Liver (tissue), 9 donors: ENCODE data around the gene SLC9A8. TPM values are rescaled to one million over a fixed set of nuclear protein-coding genes. Genes with fewer than 3 reads are reported as not detected.

ENCODE experiments used
- DNase-seq: peaks from one replicate; pipeline ENCODE4 v3.0.0-alpha.2; 2017; ENCODE audit warnings: low spot score
- H3K27ac ChIP-seq, 2 donors: one replicate each; pipeline ENCODE4 v1.7.0; 2013; ENCODE audit warnings: inconsistent platforms in 2 of 2, low read length in 2 of 2, control low read depth in 1 of 2, low read depth in 1 of 2, mild to moderate bottlenecking in 1 of 2
- H3K27me3 ChIP-seq, 4 donors: one replicate each; pipeline versions ENCODE4 v1.6.1 to v1.7.0; 2013; ENCODE audit warnings: low read length in 3 of 4, inconsistent platforms in 1 of 4, mild to moderate bottlenecking in 1 of 4, moderate library complexity in 1 of 4; ENCODE audit not compliant: control insufficient read depth in 4 of 4, insufficient read depth in 4 of 4
- H3K36me3 ChIP-seq, 4 donors: one replicate each; pipeline versions ENCODE4 v1.6.1 to v1.7.0; 2013; ENCODE audit warnings: low read length in 3 of 4, mild to moderate bottlenecking in 3 of 4, low read depth in 1 of 4, moderate library complexity in 1 of 4; ENCODE audit not compliant: control insufficient read depth in 4 of 4, insufficient read depth in 3 of 4
- H3K4me1 ChIP-seq, 4 donors: one replicate each; pipeline versions ENCODE4 v1.6.1 to v1.7.0; 2013; ENCODE audit warnings: low read length in 3 of 4, mild to moderate bottlenecking in 3 of 4, moderate library complexity in 1 of 4; ENCODE audit not compliant: control insufficient read depth in 4 of 4, insufficient read depth in 4 of 4
- H3K4me3 ChIP-seq, 3 donors: one replicate each; pipeline versions ENCODE4 v1.6.1 to v1.7.0; 2013; ENCODE audit warnings: low read length in 3 of 3, control low read depth in 1 of 3, low read depth in 1 of 3, mild to moderate bottlenecking in 1 of 3
- H3K9ac ChIP-seq, 2 donors: one replicate each; pipeline ENCODE4 v1.7.0; 2013; ENCODE audit warnings: low read length in 2 of 2, mild to moderate bottlenecking in 2 of 2, moderate library complexity in 2 of 2, control low read depth in 1 of 2, low read depth in 1 of 2
- H3K9me3 ChIP-seq, 4 donors: one replicate each; pipeline versions ENCODE4 v1.6.1 to v1.7.0; 2013; ENCODE audit warnings: low read length in 3 of 4; ENCODE audit not compliant: control insufficient read depth in 4 of 4
- CTCF ChIP-seq: fragments of 150-350 bp; IDR thresholded peaks from 2 replicates; pipeline ENCODE4 v1.5.1; 2017; ENCODE audit warnings: improper control_type of control experiment, low read depth, low read length; ENCODE audit not compliant: missing input control
- EGR1 ChIP-seq, 2 donors: IDR thresholded peaks; 2 replicates each; pipeline ENCODE4 v1.6.1; 2016 to 2018; ENCODE audit warnings: antibody characterized with exemption in 2 of 2, low read depth in 2 of 2
- FOXA1 ChIP-seq: IDR thresholded peaks from 2 replicates; pipeline ENCODE4 v1.6.1; 2016; ENCODE audit warnings: antibody characterized with exemption
- FOXA2 ChIP-seq: IDR thresholded peaks from 2 replicates; pipeline ENCODE4 v1.6.1; 2016; ENCODE audit warnings: antibody characterized with exemption
- GABPA ChIP-seq, 2 donors: IDR thresholded peaks in 1 of 2; conservative IDR thresholded peaks in 1 of 2; 2 replicates each; pipeline ENCODE4 v1.6.1; 2016; ENCODE audit warnings: antibody characterized with exemption in 2 of 2, mild to moderate bottlenecking in 1 of 2, moderate library complexity in 1 of 2
- HNF4A ChIP-seq, 2 donors: conservative IDR thresholded peaks; 2 replicates each; pipeline ENCODE4 v1.6.1; 2016; ENCODE audit warnings: antibody characterized with exemption in 2 of 2, mild to moderate bottlenecking in 2 of 2
- HNF4G ChIP-seq: IDR thresholded peaks from 2 replicates; pipeline ENCODE4 v1.6.1; 2016; ENCODE audit warnings: antibody characterized with exemption
- JUND ChIP-seq, 2 donors: IDR thresholded peaks; 2 replicates each; pipeline ENCODE4 v1.6.1; 2016; ENCODE audit warnings: antibody characterized with exemption in 2 of 2
- NR2F2 ChIP-seq: IDR thresholded peaks from 2 replicates; pipeline ENCODE4 v1.6.1; 2016; ENCODE audit warnings: antibody characterized with exemption
- RAD21 ChIP-seq, 2 donors: IDR thresholded peaks; 2 replicates each; pipeline ENCODE4 v1.6.1; 2016; ENCODE audit warnings: antibody characterized with exemption in 2 of 2, mild to moderate bottlenecking in 2 of 2
- RXRA ChIP-seq, 2 donors: IDR thresholded peaks; 2 replicates each; pipeline ENCODE4 v1.6.1; 2017 to 2018; ENCODE audit warnings: antibody characterized with exemption in 2 of 2, mild to moderate bottlenecking in 1 of 2
- SP1 ChIP-seq: IDR thresholded peaks from 2 replicates; pipeline ENCODE4 v1.6.1; 2018; ENCODE audit warnings: antibody characterized with exemption, mild to moderate bottlenecking
- TAF1 ChIP-seq: conservative IDR thresholded peaks from 2 replicates; pipeline ENCODE4 v1.6.1; 2016; ENCODE audit warnings: antibody characterized with exemption, mild to moderate bottlenecking
- YY1 ChIP-seq: IDR thresholded peaks from 2 replicates; pipeline ENCODE4 v1.6.1; 2016; ENCODE audit warnings: antibody characterized with exemption, mild to moderate bottlenecking
- ZBTB33 ChIP-seq: IDR thresholded peaks from 2 replicates; pipeline ENCODE4 v1.6.1; 2016; ENCODE audit warnings: antibody characterized with exemption
- WGBS: extraction: QIAGEN DNeasy Blood & Tissue Kit; methylation state at CpG from one replicate; pipeline ENCODE4 v1.1.7; 2013; 5-methylcytosine and 5-hydroxymethylcytosine counted together
- polyA plus RNA-seq, 2 donors: library from polyadenylated mRNA; stranded (reverse) in 1 of 2; unstranded in 1 of 2; fragments of 200-250 nt in 1 of 2; fragments of >200 nt in 1 of 2; fragmentation: Nextera tagmentation in 1 of 2; extraction: Ambion mirVana in 1 of 2; gene quantifications; one replicate each; pipeline versions ENCODE4 v1.2.1 to v1.2.3, GENCODE V29; 2013 to 2015
- total RNA-seq, 2 donors: library from RNA; depleted of rRNA; stranded (reverse); fragments of >200 nt; gene quantifications; one replicate each; pipeline ENCODE4 v1.2.3, GENCODE V29; 2014
- TF ChIP-seq, protein P1 (sequence below): IDR thresholded peaks from 2 replicates; pipeline ENCODE4 v1.6.1; 2016; ENCODE audit warnings: antibody characterized with exemption, mild to moderate bottlenecking
- TF ChIP-seq, protein P2 (sequence below): IDR thresholded peaks from 2 replicates; pipeline ENCODE4 v1.6.1; 2016; ENCODE audit warnings: antibody characterized with exemption
- TF ChIP-seq, protein P3 (sequence below): IDR thresholded peaks from 2 replicates; pipeline ENCODE4 v1.6.1; 2016; ENCODE audit warnings: antibody characterized with exemption
- donor health status: healthy.
- donor health status: healthy.
- donor health status: healthy.
- donor health status: healthy.
- donor health status: healthy.

Gene SLC9A8
- total and polyA plus RNA-seq, 4 donors, result 4.0 to 9.5 (median 8.6) TPM

DNA sequence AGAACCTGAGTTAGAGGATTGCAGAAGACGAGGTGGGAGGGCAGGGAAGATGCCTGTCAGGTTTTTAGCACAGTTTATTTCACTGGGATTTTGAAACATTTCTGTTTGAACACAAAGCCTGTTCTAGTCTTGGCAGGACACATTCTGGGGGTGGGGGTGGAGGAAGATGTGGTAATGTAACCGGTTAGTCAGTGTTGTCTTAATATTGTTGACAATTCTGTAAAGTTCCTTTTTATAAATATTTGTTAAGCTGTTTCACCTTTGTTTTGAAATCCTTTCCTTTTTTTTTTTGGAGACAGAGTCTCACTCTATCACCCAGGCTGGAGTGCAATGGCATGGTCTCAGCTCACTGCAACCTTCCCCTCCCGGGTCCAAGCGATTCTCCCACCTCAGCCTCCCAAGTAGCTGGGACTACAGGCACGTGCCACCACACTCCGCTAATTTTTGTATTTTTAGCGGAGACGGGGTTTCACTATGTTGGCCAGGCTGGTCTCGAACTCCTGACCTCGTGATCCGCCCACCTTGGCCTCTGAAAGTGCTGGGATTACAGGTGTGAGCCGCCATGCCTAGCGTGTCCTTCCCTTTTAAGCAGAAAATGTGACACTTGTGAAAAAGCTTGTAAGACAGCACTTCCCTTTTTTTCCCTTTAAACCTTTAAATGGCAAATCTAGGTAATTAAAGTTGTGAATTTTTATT is 20.2 kb downstream of the SLC9A8 start (continued):
- TF ChIP-seq, protein P1, sequence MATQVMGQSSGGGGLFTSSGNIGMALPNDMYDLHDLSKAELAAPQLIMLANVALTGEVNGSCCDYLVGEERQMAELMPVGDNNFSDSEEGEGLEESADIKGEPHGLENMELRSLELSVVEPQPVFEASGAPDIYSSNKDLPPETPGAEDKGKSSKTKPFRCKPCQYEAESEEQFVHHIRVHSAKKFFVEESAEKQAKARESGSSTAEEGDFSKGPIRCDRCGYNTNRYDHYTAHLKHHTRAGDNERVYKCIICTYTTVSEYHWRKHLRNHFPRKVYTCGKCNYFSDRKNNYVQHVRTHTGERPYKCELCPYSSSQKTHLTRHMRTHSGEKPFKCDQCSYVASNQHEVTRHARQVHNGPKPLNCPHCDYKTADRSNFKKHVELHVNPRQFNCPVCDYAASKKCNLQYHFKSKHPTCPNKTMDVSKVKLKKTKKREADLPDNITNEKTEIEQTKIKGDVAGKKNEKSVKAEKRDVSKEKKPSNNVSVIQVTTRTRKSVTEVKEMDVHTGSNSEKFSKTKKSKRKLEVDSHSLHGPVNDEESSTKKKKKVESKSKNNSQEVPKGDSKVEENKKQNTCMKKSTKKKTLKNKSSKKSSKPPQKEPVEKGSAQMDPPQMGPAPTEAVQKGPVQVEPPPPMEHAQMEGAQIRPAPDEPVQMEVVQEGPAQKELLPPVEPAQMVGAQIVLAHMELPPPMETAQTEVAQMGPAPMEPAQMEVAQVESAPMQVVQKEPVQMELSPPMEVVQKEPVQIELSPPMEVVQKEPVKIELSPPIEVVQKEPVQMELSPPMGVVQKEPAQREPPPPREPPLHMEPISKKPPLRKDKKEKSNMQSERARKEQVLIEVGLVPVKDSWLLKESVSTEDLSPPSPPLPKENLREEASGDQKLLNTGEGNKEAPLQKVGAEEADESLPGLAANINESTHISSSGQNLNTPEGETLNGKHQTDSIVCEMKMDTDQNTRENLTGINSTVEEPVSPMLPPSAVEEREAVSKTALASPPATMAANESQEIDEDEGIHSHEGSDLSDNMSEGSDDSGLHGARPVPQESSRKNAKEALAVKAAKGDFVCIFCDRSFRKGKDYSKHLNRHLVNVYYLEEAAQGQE, result peak; percentile 62
- peak in 1 of 2 donors; percentile 56 for TF ChIP-seq GABPA (IDR thresholded peaks at IDR 0.05 in 1 of 2, conservative IDR thresholded peaks at IDR 0.05 in 1 of 2)

GRCh38 chr20:49833483-49833882 is 20.9 kb downstream of the SLC9A8 start:
- Histone ChIP-seq H3K9ac (no peak overlapping the region), H3K27ac (peak overlapping the region; percentile 49 to 88), H3K4me3 (no peak overlapping the region), H3K9me3 (no peaks in the 10 kb centered on the region), H3K36me3 (peaks cover 0 to 4% (median under 1%) of the 10 kb centered on the region in 4 donors), H3K4me1 (peaks cover 9 to 21% (median 18%) of the 10 kb centered on the region in 4 donors), H3K27me3 (no peaks in the 10 kb centered on the region)
- TF ChIP-seq FOXA1 (no peak), TAF1 (no peak), JUND (IDR thresholded peaks at IDR 0.05) (no peak), HNF4G (no peak), EGR1 (IDR thresholded peaks at IDR 0.05; ENCODE audit: low read depth in 2 of 2) (no peak), ZBTB33 (no peak), GABPA (IDR thresholded peaks at IDR 0.05 in 1 of 2, conservative IDR thresholded peaks at IDR 0.05 in 1 of 2) (no peak), RAD21 (IDR thresholded peaks at IDR 0.05) (no peak), FOXA2 (no peak), YY1 (no peak), CTCF (no peak), SP1 (no peak), HNF4A (conservative IDR thresholded peaks at IDR 0.05) (no peak), RXRA (IDR thresholded peaks at IDR 0.05) (no peak), NR2F2 (no peak)
- TF ChIP-seq, protein P1, result no peak
- TF ChIP-seq, protein P2, sequence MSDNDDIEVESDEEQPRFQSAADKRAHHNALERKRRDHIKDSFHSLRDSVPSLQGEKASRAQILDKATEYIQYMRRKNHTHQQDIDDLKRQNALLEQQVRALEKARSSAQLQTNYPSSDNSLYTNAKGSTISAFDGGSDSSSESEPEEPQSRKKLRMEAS, result no peak
- TF ChIP-seq, protein P3, sequence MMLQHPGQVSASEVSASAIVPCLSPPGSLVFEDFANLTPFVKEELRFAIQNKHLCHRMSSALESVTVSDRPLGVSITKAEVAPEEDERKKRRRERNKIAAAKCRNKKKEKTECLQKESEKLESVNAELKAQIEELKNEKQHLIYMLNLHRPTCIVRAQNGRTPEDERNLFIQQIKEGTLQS, result no peak
- DNase-seq, result no peak
- 97% methylated on average over 4 of the region's 4 CpGs for WGBS
